Gastroesophageal sphincter (tissue), 4 donors: ENCODE results near the gene BMPR1A. TPM values are rescaled to one million over a fixed set of nuclear protein-coding genes. Genes with fewer than 3 reads are reported as not detected.
A peak's percentile ranks its signal among the peaks of the same experiment; 100 is the strongest.

Experiments used
- ATAC-seq: fragments of 150-250 bp; one replicate; pipeline ENCODE4 v1.9.1; 2016; ENCODE audit warnings: mild to moderate bottlenecking, moderate library complexity
- H3K27ac ChIP-seq, 4 donors: fragments of 200-600 bp; sonication (generic) in 3 of 4; 1 replicate in 3 of 4; 2 replicates in 1 of 4; pipeline ENCODE4 v1.5.1; 2016 to 2019
- H3K27me3 ChIP-seq: fragments of 200-600 bp; sonication (generic); one replicate; pipeline ENCODE4 v1.5.1; 2019
- H3K36me3 ChIP-seq, 2 donors: fragments of 200-600 bp; sonication (generic); one replicate each; pipeline ENCODE4 v1.5.1; 2019; ENCODE audit warnings: control low read depth in 1 of 2
- H3K4me1 ChIP-seq, 3 donors: fragments of 200-600 bp; sonication (generic); 1 replicate in 2 of 3; 2 replicates in 1 of 3; pipeline ENCODE4 v1.5.1; 2016 to 2019; ENCODE audit warnings: control low read depth in 2 of 3
- H3K4me3 ChIP-seq, 2 donors: fragments of 200-600 bp; sonication (generic); one replicate each; pipeline ENCODE4 v1.5.1; 2019; ENCODE audit warnings: mild to moderate bottlenecking in 1 of 2, moderate library complexity in 1 of 2
- H3K9me3 ChIP-seq, 3 donors: fragments of 200-600 bp; sonication (generic); one replicate each; pipeline ENCODE4 v1.5.1; 2017 to 2019; ENCODE audit warnings: control low read depth in 2 of 3
- CTCF ChIP-seq, 4 experiments: fragments of 200-600 bp in 2 of 4; fragments of 450-650 bp in 2 of 4; sonication (generic) in 1 of 4; IDR thresholded peaks; one replicate each; pipeline ENCODE4 v1.5.1; 2017 to 2019; ENCODE audit warnings: antibody characterized with exemption in 4 of 4, mild to moderate bottlenecking in 2 of 4, moderate library complexity in 2 of 4
- EP300 ChIP-seq: sonication (generic); formaldehyde crosslinking; IDR thresholded peaks from one replicate; pipeline ENCODE4 v1.6.1; 2017; ENCODE audit warnings: antibody characterized with exemption, mild to moderate bottlenecking
- POLR2A ChIP-seq, 2 donors: fragments of 450-650 bp; IDR thresholded peaks; one replicate each; pipeline ENCODE4 v1.6.1; 2017; ENCODE audit warnings: antibody characterized with exemption in 2 of 2, mild to moderate bottlenecking in 2 of 2, moderate library complexity in 1 of 2
- POLR2AphosphoS5 ChIP-seq: sonication (generic); formaldehyde crosslinking; IDR thresholded peaks from one replicate; pipeline ENCODE4 v1.6.1; 2017; ENCODE audit warnings: antibody characterized with exemption
- WGBS, 2 donors: methylation state at CpG; one replicate each; pipeline ENCODE4 v1.1.5; 2018; ENCODE audit warnings: low coverage in 1 of 2; 5-methylcytosine and 5-hydroxymethylcytosine counted together
- total RNA-seq, 4 donors: library from RNA; depleted of rRNA; stranded (reverse); fragments of >200 nt; gene quantifications; one replicate each; pipeline ENCODE4 v1.1.0, GENCODE V29; 2016

The BMPR1A gene
- total RNA-seq, 4 donors from 2014 or later = 91.5 to 121 (median 117) TPM

DNA sequence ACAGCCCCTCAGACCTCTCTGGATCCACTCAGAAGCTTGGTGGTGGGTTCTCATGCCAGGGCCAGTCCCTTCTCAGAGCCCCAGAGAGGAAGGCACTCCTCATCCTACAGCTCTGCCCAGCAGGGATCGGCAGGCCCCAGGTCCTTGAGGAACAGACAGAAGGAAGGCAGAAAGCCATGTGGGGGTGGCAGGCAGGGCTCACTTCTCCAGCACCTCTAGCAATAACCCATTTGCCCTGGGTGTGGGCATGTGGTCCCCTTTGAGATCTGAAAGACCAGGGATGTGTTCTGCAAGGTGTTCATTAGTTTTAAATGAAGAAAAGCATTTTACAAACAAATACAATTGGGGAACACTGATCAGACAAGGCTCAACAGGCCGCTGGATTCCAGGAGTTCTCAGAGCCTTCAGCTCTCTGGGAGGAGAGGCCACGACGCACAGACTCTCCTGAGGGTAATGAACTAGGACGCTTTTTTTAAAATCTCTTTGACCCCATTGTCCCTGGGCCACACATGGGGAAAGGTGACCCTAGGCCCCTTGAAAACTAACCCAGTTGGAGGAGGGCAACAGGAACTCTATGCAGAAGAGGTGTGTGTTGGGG is 47.5 kb upstream of the BMPR1A start:
- WGBS, 2 donors = 71 to 80% methylated on average over 4 of the region's 5 CpGs
- TF ChIP-seq CTCF (IDR thresholded peaks at IDR 0.05) = no peak
- no peak for TF ChIP-seq POLR2AphosphoS5
- no peak for TF ChIP-seq EP300
- no peak for TF ChIP-seq POLR2A (IDR thresholded peaks at IDR 0.05)
- no peak for ATAC-seq
- Histone ChIP-seq H3K27ac (peak overlapping the region in 3 of 4 donors; percentile 93 to 97 (median 95)), H3K36me3 (peaks cover 0 to 38% of the 10 kb centered on the region in 2 donors), H3K9me3 (no peaks in the 10 kb centered on the region), H3K27me3 (no peaks in the 10 kb centered on the region), H3K4me3 (no peak overlapping the region), H3K4me1 (peaks cover 0 to 36% (median 10%) of the 10 kb centered on the region in 3 donors)

DNA sequence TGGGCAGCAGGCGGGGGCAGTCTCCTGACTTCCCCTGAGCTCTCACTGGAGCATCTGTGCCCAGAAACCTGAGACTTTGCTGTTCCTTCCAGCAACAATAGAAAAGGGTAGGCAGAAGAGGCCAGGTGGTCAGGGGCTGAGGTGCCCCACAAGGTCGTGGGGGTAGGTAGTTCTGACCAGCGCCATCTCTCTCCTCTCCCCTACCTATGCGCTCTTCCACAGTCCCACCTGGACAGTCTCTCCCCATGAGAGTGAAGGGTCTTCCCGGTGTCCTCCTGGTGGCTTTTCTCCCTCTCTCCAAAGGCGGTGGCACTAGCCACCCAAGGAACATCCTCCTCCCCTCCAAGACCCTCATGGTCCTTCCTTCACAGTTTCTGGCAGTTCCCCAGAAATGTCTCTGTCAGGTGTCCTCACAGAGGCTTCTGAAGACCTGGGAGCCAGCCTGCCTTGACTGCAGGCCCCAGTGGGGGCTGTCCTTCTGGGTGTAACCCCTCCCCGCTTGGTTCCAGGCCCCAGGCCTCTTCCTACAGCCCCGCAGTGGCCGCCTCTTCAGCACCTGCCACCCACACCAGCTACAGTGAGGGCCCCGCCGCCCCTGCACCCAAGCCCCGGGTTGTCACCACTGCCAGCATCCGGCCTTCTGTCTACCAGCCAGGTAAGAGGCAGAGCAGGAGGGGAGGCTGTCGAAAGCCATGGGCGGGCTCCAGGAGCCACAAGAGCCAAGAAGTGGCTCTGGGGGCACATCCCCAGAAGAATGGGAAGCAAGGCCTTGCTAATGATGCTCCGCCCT is 46.8 kb upstream of the BMPR1A start:
- Histone ChIP-seq H3K4me1 (peaks cover 0 to 36% (median 10%) of the 10 kb centered on the region in 3 donors), H3K36me3 (peaks cover 0 to 38% of the 10 kb centered on the region in 2 donors), H3K4me3 (no peak overlapping the region), H3K27ac (peak overlapping the region in 3 of 4 donors; percentile 93 to 97 (median 95)), H3K27me3 (no peaks in the 10 kb centered on the region), H3K9me3 (no peaks in the 10 kb centered on the region)
- ATAC-seq = no peak
- no peak for TF ChIP-seq EP300
- TF ChIP-seq POLR2A (IDR thresholded peaks at IDR 0.05) = no peak
- TF ChIP-seq POLR2AphosphoS5 = no peak
- no peak for TF ChIP-seq CTCF (IDR thresholded peaks at IDR 0.05)
- 80 to 84% methylated on average over 6 to 7 of the region's 16 CpGs for WGBS, 2 donors

GRCh38 chr10:86710987-86711512 is 45.4 kb upstream of the BMPR1A start:
- no peaks in the 10 kb centered on the region for H3K27me3 ChIP-seq
- peak; percentile 94 for ATAC-seq
- 0 to 7% methylated on average over 2 to 9 of the region's 46 CpGs for WGBS, 2 donors
- H3K9me3 ChIP-seq = no peaks in the 10 kb centered on the region
- H3K36me3 ChIP-seq = peaks cover 0 to 32% of the 10 kb centered on the region in 2 donors
- H3K4me3 ChIP-seq = peak overlapping the region; percentile 66 to 76
- TF ChIP-seq EP300 = no peak
- peak in 3 of 4 experiments; percentile 93 to 98 (median 98) for TF ChIP-seq CTCF (IDR thresholded peaks at IDR 0.05)
- peak; percentile 78 to 83 for TF ChIP-seq POLR2A (IDR thresholded peaks at IDR 0.05)
- peak; percentile 84 for TF ChIP-seq POLR2AphosphoS5
- peak overlapping the region; percentile 93 to 97 (median 95) for H3K27ac ChIP-seq
- peaks cover 0 to 50% (median 10%) of the 10 kb centered on the region in 3 donors for H3K4me1 ChIP-seq

DNA sequence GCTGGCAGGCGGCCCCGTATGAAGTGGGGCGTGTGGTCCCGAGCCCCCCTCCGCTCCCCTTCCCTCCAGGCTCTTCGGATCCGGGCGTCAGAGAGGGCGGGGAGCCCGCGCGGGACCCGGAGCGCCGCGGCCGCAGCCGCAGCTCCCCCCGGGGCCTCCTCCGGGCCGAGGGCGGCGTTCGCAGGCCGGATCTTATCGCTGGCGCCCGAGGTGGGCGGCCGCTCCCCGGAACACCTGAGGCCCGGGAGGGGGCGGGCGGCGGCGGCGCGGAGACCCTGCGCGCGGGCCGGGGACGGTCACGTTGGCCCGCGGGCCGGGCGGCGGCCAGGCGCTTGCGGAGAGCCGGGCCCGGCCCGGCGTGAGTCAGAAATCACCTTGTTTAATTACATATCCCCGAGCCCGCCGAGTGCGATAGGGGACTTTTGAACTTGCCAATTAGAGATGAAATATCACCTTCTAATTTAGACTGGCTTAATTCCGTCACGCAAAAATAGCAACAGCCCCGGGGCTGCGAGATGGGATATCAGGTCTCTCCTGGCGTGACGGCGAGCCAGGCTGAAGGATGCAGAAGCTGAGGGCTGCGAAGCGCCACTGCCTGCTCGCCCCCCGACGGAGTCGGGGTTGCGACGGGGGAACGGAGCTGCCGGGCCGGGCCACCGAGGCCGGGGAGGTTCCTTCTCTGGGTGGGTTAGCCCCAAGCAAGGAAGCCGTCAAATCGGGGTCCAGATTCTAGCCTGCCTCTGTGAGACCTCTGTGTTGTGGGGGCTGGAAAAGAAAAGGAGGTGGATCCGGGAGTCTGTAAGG is 44.7 kb upstream of the BMPR1A start:
- Histone ChIP-seq H3K27me3 (no peaks in the 10 kb centered on the region), H3K27ac (peak overlapping the region; percentile 93 to 97 (median 95)), H3K36me3 (peaks cover 0 to 26% of the 10 kb centered on the region in 2 donors), H3K9me3 (no peaks in the 10 kb centered on the region), H3K4me3 (peak overlapping the region; percentile 66 to 76), H3K4me1 (peaks cover 0 to 51% (median 10%) of the 10 kb centered on the region in 3 donors)
- ATAC-seq = peak; percentile 67
- 0% methylated on average over 1 to 2 of the region's 82 CpGs for WGBS, 2 donors
- TF ChIP-seq CTCF (IDR thresholded peaks at IDR 0.05) (no peak), POLR2A (IDR thresholded peaks at IDR 0.05) (peak in 1 of 2 donors; percentile 46)
